ENCODE data around the gene RANBP9.

DNA sequence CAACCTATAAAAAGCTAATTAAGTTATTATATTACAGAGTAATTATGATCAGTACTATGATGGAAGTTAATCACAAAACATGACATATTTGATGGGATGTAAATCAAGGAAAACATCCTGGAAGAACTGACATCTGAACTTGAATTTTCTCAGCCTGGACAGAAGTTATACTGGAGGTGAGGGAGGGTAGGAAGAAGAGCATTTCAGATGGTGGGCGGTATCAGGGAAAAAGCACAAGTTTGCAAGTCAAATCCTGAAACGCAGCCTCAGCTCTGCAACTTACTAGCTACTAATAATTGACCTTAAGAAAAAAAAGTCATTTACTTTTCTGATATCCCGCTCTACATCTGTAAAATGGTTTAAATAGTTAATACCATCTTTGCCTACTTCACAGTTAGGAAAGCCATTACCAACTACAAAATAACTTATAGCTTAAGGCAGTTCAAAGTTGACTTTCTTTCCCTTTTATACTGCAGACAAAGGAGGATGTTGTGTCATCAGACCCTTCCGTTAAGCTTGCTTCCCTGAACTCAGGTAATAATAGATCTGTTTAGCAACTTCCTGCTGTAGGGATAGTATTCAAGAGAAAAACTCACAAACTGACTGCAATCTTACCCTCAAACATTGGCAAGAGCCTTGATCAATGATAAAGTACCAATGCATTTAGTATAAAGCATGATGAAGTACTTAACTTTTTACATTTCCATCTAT, 75.5 kb downstream of the RANBP9 start:
- TF ChIP-seq, protein P1, sequence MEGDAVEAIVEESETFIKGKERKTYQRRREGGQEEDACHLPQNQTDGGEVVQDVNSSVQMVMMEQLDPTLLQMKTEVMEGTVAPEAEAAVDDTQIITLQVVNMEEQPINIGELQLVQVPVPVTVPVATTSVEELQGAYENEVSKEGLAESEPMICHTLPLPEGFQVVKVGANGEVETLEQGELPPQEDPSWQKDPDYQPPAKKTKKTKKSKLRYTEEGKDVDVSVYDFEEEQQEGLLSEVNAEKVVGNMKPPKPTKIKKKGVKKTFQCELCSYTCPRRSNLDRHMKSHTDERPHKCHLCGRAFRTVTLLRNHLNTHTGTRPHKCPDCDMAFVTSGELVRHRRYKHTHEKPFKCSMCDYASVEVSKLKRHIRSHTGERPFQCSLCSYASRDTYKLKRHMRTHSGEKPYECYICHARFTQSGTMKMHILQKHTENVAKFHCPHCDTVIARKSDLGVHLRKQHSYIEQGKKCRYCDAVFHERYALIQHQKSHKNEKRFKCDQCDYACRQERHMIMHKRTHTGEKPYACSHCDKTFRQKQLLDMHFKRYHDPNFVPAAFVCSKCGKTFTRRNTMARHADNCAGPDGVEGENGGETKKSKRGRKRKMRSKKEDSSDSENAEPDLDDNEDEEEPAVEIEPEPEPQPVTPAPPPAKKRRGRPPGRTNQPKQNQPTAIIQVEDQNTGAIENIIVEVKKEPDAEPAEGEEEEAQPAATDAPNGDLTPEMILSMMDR (IDR thresholded peaks at IDR 0.05; ENCODE audit: low read depth, low read length, poor library complexity, severe bottlenecking), result no peak
- TF ChIP-seq EZH2phosphoT487 (IDR thresholded peaks at IDR 0.05; ENCODE audit: borderline replicate concordance, low read length), result no peak

Data from DOHH2 (cell line).